ENCODE data around the gene SCAMP1.
A peak's percentile ranks its signal among the peaks of the same experiment; 100 is the strongest.
"Not testable (repeated sequence)": the region's sequence is repeated elsewhere in the genome, so short reads cannot be mapped to it uniquely, and the experiment has no call there.

SCAMP1 gene

GRCh38 chr5:78359831-78360673, at the start of gene SCAMP1:
Gene SCAMP1 (plus strand): TSS chr5:78360617. CDS start chr5:78360672, 55 bp downstream.
- DNase-seq (ENCODE audit: low spot score) (peak; percentile 95), FAIRE-seq (peak; percentile 9)

- no peak for FAIRE-seq
- no peak for DNase-seq (ENCODE audit: low spot score)
Observed at GRCh38 chr5:78317515-78317914, 42.9 kb upstream of the SCAMP1 start.

GRCh38 chr5:78318337-78318736, 42.1 kb upstream of the SCAMP1 start:
- DNase-seq (ENCODE audit: low spot score) (no peak), FAIRE-seq (no peak)

GRCh38 chr5:78320401-78320800, 40.0 kb upstream of the SCAMP1 start:
- DNase-seq (ENCODE audit: low spot score) (no peak), FAIRE-seq (no peak)

GRCh38 chr5:78323241-78323640, 37.2 kb upstream of the SCAMP1 start:
- no peak for DNase-seq (ENCODE audit: low spot score)
- no peak for FAIRE-seq

- no peak for DNase-seq (ENCODE audit: low spot score)
- FAIRE-seq, result no peak
Observed at GRCh38 chr5:78326930-78327329, 33.5 kb upstream of the SCAMP1 start.

GRCh38 chr5:78327761-78328510, 32.5 kb upstream of the SCAMP1 start:
- no peak for FAIRE-seq

GRCh38 chr5:78328585-78329173, 31.7 kb upstream of the SCAMP1 start:
- DNase-seq (ENCODE audit: low spot score) (no peak), FAIRE-seq (no peak)

More at GRCh38 chr5:78327761-78328510, 32.5 kb upstream of the SCAMP1 start:
- DNase-seq (ENCODE audit: low spot score), result no peak

GRCh38 chr5:78331523-78332080, 28.8 kb upstream of the SCAMP1 start:
- DNase-seq (ENCODE audit: low spot score) (no peak), FAIRE-seq (no peak)

GRCh38 chr5:78334811-78335210, 25.6 kb upstream of the SCAMP1 start:
- no peak for DNase-seq (ENCODE audit: low spot score)
- FAIRE-seq, result no peak

GRCh38 chr5:78335976-78336375, 24.4 kb upstream of the SCAMP1 start:
- FAIRE-seq (no peak), DNase-seq (ENCODE audit: low spot score) (no peak)

- FAIRE-seq (no peak), DNase-seq (ENCODE audit: low spot score) (no peak)
Observed at GRCh38 chr5:78336698-78337097, 23.7 kb upstream of the SCAMP1 start.

GRCh38 chr5:78339617-78340436, 20.6 kb upstream of the SCAMP1 start:
- FAIRE-seq (no peak), DNase-seq (ENCODE audit: low spot score) (no peak)

GRCh38 chr5:78341440-78341839, 19.0 kb upstream of the SCAMP1 start:
- DNase-seq (ENCODE audit: low spot score), result no peak
- no peak for FAIRE-seq

GRCh38 chr5:78345485-78345884, 14.9 kb upstream of the SCAMP1 start:
- DNase-seq (ENCODE audit: low spot score) (no peak), FAIRE-seq (no peak)

GRCh38 chr5:78353520-78353919, 6.9 kb upstream of the SCAMP1 start:
- DNase-seq (ENCODE audit: low spot score) (no peak), FAIRE-seq (no peak)

- FAIRE-seq, result no peak
- DNase-seq (ENCODE audit: low spot score), result no peak
Observed at GRCh38 chr5:78354066-78354670, 6.2 kb upstream of the SCAMP1 start.

- FAIRE-seq, result no peak
- DNase-seq (ENCODE audit: low spot score), result no peak
Observed at GRCh38 chr5:78355561-78355960, 4.9 kb upstream of the SCAMP1 start.

GRCh38 chr5:78359455-78359830, 974 bp upstream of the SCAMP1 start:
- FAIRE-seq; DNase-seq (ENCODE audit: low spot score): not testable (repeated sequence)

- DNase-seq (ENCODE audit: low spot score), result no peak
Observed at GRCh38 chr5:78360674-78360923, 182 bp downstream of the SCAMP1 start.

More at GRCh38 chr5:78360674-78360923, 182 bp downstream of the SCAMP1 start:
- FAIRE-seq, result no peak
